ENCODE data around the gene POU2F2.

The POU2F2 gene

GRCh38 chr19:42078538-42079275 lies 53.5 kb downstream of the POU2F2 start:
- H4K20me1 ChIP-seq (ENCODE audit: low read depth, low read length), result peaks cover 15% of the 10 kb centered on the region
- no peak overlapping the region for H3K27ac ChIP-seq (ENCODE audit: low read depth, low read length)
- no peaks in the 10 kb centered on the region for H3K9me2 ChIP-seq (replicated peaks; ENCODE audit: insufficient read depth, low read length)
- no peaks in the 10 kb centered on the region for H3K9me3 ChIP-seq (ENCODE audit: insufficient read depth, low read length)
- no peak overlapping the region for H3K4me2 ChIP-seq (ENCODE audit: low read depth, low read length, poor library complexity, severe bottlenecking)
- no peak overlapping the region for H2AFZ ChIP-seq (ENCODE audit: low read depth, low read length, severe bottlenecking)
- no peaks in the 10 kb centered on the region for H3K27me3 ChIP-seq (ENCODE audit: low read length)
- no peaks in the 10 kb centered on the region for H3K36me3 ChIP-seq (ENCODE audit: low read length)
- H3K4me3 ChIP-seq (ENCODE audit: insufficient read depth, low read length, poor library complexity, severe bottlenecking), result no peak overlapping the region
- peaks cover 32% of the 10 kb centered on the region for H3K79me2 ChIP-seq (ENCODE audit: insufficient read depth, low read length)
- H3K9ac ChIP-seq (ENCODE audit: low read length), result no peak overlapping the region
- TF ChIP-seq, protein P1, sequence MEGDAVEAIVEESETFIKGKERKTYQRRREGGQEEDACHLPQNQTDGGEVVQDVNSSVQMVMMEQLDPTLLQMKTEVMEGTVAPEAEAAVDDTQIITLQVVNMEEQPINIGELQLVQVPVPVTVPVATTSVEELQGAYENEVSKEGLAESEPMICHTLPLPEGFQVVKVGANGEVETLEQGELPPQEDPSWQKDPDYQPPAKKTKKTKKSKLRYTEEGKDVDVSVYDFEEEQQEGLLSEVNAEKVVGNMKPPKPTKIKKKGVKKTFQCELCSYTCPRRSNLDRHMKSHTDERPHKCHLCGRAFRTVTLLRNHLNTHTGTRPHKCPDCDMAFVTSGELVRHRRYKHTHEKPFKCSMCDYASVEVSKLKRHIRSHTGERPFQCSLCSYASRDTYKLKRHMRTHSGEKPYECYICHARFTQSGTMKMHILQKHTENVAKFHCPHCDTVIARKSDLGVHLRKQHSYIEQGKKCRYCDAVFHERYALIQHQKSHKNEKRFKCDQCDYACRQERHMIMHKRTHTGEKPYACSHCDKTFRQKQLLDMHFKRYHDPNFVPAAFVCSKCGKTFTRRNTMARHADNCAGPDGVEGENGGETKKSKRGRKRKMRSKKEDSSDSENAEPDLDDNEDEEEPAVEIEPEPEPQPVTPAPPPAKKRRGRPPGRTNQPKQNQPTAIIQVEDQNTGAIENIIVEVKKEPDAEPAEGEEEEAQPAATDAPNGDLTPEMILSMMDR (IDR thresholded peaks at IDR 0.05; ENCODE audit: insufficient read depth, low read length, poor library complexity, severe bottlenecking), result no peak
- TF ChIP-seq EZH2phosphoT487 (conservative IDR thresholded peaks at IDR 0.05; ENCODE audit: low read length), result no peak
- H3F3A ChIP-seq (ENCODE audit: insufficient read depth), result no peaks in the 10 kb centered on the region

DNA sequence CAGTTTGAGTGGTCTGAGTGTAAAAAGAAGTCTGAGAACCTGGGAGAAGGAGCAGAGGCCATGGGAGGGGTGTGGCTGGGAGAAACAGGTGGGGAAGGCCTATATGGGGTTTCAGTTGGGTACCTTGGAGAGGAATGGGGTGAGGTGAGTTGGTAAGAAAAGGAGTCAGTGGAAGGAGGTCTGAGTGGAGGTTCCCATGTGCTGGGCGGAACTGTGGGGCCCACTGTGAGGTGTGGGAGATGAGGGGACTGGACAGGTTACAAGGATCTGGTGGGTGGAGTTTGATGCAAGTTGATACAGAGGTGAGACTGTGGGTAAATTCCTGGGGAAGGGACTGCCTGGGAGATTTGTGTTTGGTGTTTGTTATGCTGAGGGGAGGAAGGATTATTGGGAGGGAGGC lies 54.2 kb downstream of the POU2F2 start:
- Histone ChIP-seq H2AFZ (ENCODE audit: low read depth, low read length, severe bottlenecking) (no peak overlapping the region), H3K27me3 (ENCODE audit: low read length) (no peaks in the 10 kb centered on the region), H3K27ac (ENCODE audit: low read depth, low read length) (no peak overlapping the region), H3K36me3 (ENCODE audit: low read length) (no peaks in the 10 kb centered on the region), H3K79me2 (ENCODE audit: insufficient read depth, low read length) (peaks cover 32% of the 10 kb centered on the region), H3K9me2 (replicated peaks; ENCODE audit: insufficient read depth, low read length) (no peaks in the 10 kb centered on the region), H3K4me3 (ENCODE audit: insufficient read depth, low read length, poor library complexity, severe bottlenecking) (no peak overlapping the region), H3K9me3 (ENCODE audit: insufficient read depth, low read length) (no peaks in the 10 kb centered on the region), H3K4me2 (ENCODE audit: low read depth, low read length, poor library complexity, severe bottlenecking) (no peak overlapping the region), H4K20me1 (ENCODE audit: low read depth, low read length) (peaks cover 15% of the 10 kb centered on the region), H3F3A (ENCODE audit: insufficient read depth) (no peaks in the 10 kb centered on the region), H3K9ac (ENCODE audit: low read length) (no peak overlapping the region)
- TF ChIP-seq, protein P1 (IDR thresholded peaks at IDR 0.05; ENCODE audit: insufficient read depth, low read length, poor library complexity, severe bottlenecking), result no peak
- no peak for TF ChIP-seq EZH2phosphoT487 (conservative IDR thresholded peaks at IDR 0.05; ENCODE audit: low read length)

DNA sequence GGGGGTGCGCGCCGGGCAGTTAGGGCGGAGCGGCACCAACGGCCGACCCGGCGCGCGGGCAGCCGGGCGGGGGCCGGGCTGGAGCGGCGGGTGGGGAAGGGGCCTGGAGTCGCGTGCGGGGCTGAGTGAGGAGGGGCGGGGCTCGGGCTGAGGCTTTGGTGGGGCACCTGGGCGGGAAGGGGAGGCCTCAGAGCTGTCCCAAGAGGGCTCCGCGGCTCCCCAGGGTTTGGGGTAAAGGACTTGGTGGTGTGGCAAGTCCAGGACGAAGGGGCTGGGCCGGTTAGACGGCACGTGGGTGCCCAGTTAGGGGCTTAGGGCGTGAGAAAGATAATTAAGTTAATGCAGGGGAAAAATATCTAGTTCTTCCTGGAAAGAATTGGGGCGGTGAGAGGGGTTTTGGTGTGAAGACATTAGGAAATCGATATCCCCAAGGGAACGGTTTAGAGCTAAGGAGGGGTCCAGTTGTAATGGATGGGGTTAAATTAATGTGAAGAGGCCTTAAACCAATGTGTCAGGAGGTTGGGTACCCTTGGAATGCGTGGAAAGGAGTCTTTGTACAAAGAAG lies 55.8 kb downstream of the POU2F2 start:
- Histone ChIP-seq H3K4me3 (ENCODE audit: insufficient read depth, low read length, poor library complexity, severe bottlenecking) (peak overlapping the region; percentile 92), H4K20me1 (ENCODE audit: low read depth, low read length) (peaks cover 10% of the 10 kb centered on the region), H2AFZ (ENCODE audit: low read depth, low read length, severe bottlenecking) (no peak overlapping the region), H3F3A (ENCODE audit: insufficient read depth) (no peaks in the 10 kb centered on the region), H3K9me3 (ENCODE audit: insufficient read depth, low read length) (no peaks in the 10 kb centered on the region), H3K27me3 (ENCODE audit: low read length) (no peaks in the 10 kb centered on the region), H3K4me2 (ENCODE audit: low read depth, low read length, poor library complexity, severe bottlenecking) (peak overlapping the region; percentile 92), H3K79me2 (ENCODE audit: insufficient read depth, low read length) (peaks cover 32% of the 10 kb centered on the region), H3K27ac (ENCODE audit: low read depth, low read length) (peak overlapping the region; percentile 68), H3K9ac (ENCODE audit: low read length) (peak overlapping the region; percentile 80), H3K9me2 (replicated peaks; ENCODE audit: insufficient read depth, low read length) (no peaks in the 10 kb centered on the region), H3K36me3 (ENCODE audit: low read length) (no peaks in the 10 kb centered on the region)
- TF ChIP-seq EZH2phosphoT487 (conservative IDR thresholded peaks at IDR 0.05; ENCODE audit: low read length), result no peak
- TF ChIP-seq, protein P1 (IDR thresholded peaks at IDR 0.05; ENCODE audit: insufficient read depth, low read length, poor library complexity, severe bottlenecking), result no peak
